NCI-H345 treated with DMSO at 0.1 percent for 48 hours (cell line): ENCODE measurements around the gene SLC34A1.
"Not testable (repeated sequence)": the region's sequence is repeated elsewhere in the genome, so short reads cannot be mapped to it uniquely, and the experiment has no call there.

Experiments used
- DNase-seq: peaks from one replicate; lab custom pipeline; 2025; ENCODE audit not compliant: unreplicated experiment; lab: John Stamatoyannopoulos, UW

Gene SLC34A1

GRCh38 chr5:177354711-177355110 lies 29.5 kb upstream of the SLC34A1 start:
- no peak for DNase-seq

DNA sequence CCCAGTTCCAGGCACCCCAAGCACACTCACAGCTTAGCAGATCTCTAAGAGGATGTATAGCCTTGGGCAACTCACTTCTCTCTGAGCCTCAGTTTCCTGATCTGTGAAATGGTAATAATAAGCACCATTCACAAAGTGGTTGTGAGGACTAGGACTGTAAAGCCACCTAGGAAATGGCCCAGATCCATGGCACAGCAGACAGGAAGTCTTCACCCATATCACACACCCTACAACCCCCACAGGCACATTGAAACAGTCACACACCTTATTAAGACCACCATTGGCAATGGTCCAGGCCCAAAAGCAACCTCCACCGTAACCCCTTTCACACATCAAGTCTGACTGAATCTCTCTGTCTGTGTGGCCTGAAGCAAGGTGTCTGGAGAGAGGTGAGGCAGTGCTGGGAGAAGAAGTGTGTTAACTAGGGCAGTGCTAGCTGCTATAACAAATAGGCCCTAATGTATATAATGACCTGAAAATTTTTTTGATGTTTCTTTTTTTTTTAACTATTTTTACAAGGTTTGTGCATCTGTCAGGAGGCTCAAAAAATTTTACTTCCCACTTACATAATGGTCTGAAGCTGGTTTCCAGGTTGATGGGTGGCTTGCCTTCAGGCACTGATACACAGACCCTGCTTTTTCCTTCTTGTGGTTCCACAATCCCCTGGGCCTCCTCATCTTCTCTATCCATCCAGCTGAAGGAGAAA lies 28.9 kb upstream of the SLC34A1 start:
- no peak for DNase-seq

- DNase-seq: no peak
Observed at GRCh38 chr5:177355868-177356168, 28.4 kb upstream of the SLC34A1 start.

GRCh38 chr5:177356746-177357145 lies 27.5 kb upstream of the SLC34A1 start:
- DNase-seq: no peak

DNA sequence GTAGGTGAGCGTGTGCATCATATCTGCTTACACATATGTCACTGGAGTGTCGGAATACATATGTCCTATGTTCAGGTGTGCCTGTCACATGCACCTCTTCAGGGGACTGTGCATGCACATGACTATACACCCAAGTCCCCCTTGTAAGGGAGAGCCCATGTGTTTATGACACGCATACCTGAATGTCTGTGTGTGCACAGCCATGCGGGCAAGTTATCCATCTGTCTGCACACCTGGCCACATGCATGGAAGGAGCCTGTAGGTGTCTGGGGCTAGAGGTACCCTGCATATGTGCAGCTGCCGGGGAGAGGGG lies 27.1 kb upstream of the SLC34A1 start:
- DNase-seq: no peak

- peak; percentile 16 for DNase-seq
Observed at GRCh38 chr5:177357459-177358351, 26.5 kb upstream of the SLC34A1 start, which contains the start of gene RGS14. Gene RGS14 (plus strand): TSS chr5:177357924. CDS start chr5:177358025, 101 bp downstream.

DNA sequence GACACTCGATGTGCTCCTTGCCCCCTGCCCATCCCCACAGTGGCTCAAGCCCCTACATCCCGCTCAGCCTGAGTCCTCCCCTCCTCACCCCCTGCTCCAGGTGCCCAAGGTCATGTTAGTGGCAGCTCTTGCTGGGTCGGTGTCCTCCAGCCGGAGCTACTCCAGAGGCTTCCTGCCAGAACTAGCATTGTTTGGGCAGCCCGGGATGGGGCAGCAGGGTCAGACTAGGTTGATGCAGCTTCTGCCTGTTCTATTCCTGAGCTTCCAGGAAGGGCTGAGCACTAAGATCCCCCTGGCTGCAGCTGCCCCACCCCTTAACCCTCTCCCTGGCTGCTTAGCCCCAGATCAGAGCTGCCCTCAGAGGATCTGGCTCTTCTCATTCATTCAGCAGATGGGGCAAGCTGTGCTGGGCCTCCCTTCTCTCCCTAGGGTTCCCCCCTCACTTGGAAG lies 25.8 kb upstream of the SLC34A1 start:
- no peak for DNase-seq

DNA sequence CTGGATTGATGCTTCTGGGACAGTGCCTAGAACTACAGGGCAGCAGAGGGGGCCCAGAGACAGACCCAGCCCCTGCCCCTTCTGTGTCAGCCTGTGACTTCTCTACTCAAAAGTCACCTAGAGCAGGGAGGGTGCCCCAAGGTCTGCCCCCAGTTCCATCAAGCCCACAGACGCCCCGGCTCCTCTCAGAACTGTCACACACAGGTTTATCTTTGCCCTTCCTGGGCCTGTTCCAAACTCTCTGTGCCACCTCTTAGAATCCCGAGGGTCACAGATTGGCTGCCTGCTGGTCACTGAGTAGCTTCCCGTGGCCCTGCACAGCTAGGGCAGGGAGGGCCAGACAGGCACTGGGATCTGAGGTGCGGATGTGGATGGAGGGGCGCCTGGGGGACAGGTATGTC lies 24.8 kb upstream of the SLC34A1 start:
- no peak for DNase-seq

- no peak for DNase-seq
Observed at GRCh38 chr5:177359860-177360259, 24.4 kb upstream of the SLC34A1 start.

DNA sequence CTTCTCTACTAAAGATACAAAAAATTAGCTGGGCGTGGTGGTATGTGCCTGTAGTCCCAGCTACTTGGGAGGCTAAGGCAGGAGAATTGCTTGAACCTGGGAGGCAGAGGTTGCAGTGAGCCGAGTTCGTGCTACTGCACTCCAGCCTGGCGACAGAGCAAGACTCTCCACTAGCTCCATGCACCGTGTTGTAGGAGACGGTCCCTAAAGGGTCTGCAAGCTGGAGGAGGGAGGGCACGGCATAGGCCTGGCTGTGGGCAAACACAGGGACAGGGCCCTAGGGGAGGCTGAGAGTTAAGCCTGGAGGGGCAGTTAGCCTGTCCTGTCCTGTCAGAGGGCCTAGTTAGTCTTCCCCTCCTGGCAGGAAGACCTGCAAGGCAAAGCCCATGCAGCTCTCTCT lies 23.5 kb upstream of the SLC34A1 start:
- DNase-seq: not testable (repeated sequence)

- no peak for DNase-seq
Observed at GRCh38 chr5:177361418-177362291, 22.6 kb upstream of the SLC34A1 start.

DNA sequence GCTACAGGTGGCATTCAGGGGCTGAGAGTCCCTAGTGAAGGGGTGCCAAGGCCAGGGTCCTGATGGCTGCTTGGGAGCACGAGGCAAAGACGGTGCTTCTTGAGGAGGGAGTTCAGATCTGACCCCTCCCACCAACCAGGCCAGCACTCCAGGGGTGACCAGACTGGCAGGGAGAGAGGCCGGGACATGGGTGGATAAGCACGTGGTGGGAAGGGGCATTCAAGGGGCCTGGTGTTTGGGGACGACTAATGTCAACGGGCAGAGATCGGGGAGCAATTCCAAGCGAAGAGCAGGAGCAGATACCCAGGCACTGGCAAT lies 22.0 kb upstream of the SLC34A1 start:
- DNase-seq: no peak

DNA sequence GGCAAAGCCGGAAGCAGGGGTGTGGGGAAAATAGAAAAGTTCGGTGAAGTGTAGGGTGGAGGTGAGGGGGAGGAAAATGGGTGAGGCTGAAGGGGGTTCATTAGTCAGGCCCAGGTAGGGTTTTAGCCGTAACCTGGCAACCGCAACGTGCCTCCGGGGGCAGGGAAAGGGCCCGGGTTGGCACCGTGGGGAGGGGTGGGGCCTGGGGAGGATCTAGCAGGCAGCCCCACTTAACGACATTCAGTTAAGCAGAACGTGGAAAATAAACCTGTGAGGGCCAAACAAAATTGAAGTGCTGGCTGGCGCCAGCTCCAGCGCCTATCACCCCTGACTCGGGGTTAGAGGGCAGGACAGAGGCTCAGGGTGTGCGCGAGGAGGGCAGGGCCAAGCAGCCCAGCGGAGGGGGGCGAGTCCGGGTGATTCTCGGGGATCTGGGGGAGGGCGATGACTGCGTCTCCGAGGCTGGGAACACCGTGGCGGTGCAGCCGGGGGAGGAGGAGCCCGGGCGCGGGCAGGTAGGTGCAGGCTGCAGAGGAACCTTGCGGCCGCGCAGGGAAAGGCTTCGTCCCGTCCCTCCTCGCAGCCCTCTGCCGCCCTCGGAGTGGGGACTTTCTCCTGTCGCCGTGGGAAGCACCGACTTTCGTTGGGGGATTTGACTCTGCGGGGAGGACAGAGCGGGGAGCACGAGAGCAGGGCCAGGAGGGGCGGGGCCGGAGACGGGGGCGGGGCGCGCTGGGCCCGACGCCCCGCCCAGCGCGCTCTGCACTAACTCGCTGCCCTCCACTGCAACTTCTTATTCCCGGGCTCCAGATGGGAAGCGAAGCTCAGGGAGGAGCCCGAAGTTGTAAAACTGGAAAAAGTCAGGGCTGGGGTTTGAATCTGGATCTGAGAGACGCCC lies 21.4 kb upstream of the SLC34A1 start:
- DNase-seq: peak; percentile 58

DNA sequence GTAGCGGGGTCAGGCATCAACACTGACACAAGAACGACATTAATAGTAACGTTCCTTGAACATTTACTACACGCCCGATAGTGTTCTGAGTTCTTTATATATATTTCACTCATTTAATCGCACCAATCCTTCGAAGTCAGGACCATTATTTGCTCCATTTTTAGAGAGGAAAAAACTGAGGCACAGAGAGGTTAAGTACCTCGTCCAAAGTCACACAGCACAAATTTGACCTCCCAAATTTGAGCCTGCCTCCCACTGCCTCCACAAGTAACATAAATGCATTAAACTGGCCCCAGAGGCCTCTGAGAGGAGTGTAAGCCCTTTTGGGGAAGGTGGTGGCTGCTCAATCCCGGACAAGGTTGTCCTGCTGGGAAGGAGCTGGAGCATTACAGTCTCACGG lies 20.7 kb upstream of the SLC34A1 start:
- DNase-seq: no peak

GRCh38 chr5:177364159-177364962 lies 19.9 kb upstream of the SLC34A1 start:
- DNase-seq: no peak

GRCh38 chr5:177365845-177366527 lies 18.2 kb upstream of the SLC34A1 start:
- no peak for DNase-seq

DNA sequence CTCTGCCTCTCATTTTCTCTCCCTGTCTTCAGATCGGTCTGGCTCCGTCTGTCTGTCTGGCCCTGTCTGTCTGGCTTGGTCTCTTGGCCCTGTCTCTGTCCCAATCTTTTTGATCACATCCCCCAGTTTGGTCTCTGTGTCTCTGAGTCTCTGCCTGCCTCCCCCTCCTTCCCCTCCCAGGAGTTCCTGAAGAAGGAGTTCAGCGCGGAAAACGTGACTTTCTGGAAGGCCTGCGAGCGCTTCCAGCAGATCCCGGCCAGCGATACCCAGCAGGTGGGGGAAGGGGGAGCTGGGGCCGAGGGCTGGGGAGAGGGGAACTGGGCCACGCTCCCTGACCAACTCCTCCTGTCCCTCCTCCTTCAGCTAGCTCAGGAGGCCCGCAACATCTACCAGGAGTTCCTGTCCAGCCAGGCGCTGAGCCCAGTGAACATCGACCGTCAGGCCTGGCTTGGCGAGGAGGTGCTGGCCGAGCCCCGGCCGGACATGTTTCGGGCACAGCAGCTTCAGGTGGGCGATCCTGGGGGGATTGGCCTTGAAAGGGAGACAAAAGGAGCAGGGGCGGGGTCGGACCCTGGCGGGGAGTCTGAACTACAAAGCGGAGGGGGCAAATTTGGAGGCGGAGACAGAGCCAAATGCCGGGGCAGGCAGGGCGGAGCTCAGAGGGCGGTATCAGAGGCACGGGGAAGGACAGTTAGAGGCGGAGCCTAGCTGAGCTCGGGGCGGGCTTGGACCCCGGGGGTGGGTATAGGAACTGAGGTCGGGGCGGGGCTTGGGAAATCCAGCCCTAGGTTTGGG lies 17.5 kb upstream of the SLC34A1 start:
- DNase-seq: no peak

DNA sequence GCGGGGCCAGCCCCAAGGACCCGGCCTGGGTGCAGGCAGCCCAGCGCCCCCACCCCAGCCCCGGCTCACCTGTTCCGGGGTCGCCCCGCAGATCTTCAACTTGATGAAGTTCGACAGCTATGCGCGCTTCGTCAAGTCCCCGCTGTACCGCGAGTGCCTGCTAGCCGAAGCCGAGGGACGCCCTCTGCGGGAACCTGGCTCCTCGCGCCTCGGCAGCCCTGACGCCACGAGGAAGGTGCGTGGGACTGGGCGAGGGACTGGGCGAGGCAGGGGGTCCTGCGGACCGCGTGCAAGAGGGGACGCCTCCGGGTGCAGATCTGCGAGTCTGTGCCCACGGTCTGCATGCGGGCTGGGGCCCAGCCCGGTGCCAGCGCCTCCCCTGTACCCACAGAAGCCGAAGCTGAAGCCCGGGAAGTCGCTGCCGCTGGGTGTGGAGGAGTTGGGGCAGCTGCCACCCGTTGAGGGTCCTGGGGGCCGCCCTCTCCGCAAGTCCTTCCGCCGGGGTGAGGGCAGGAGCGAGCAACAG lies 16.8 kb upstream of the SLC34A1 start:
- no peak for DNase-seq
